Ishikawa (cell line): ENCODE results near the gene CACNA2D3.

Source experiments
- CEBPB ChIP-seq: IDR thresholded peaks from 2 replicates; pipeline ENCODE4 v1.6.1; 2012
- EP300 ChIP-seq: IDR thresholded peaks from 2 replicates; pipeline ENCODE4 v1.6.1; 2012; ENCODE audit warnings: borderline replicate concordance
- RAD21 ChIP-seq: IDR thresholded peaks from 2 replicates; pipeline ENCODE4 v1.6.1; 2012; ENCODE audit warnings: low read depth
- TAF1 ChIP-seq: IDR thresholded peaks from 2 replicates; pipeline ENCODE4 v1.6.1; 2012; ENCODE audit warnings: low read depth, mild to moderate bottlenecking
- TF ChIP-seq, protein P1 (sequence below): IDR thresholded peaks from 2 replicates; pipeline ENCODE4 v1.6.1; 2012

DNA sequence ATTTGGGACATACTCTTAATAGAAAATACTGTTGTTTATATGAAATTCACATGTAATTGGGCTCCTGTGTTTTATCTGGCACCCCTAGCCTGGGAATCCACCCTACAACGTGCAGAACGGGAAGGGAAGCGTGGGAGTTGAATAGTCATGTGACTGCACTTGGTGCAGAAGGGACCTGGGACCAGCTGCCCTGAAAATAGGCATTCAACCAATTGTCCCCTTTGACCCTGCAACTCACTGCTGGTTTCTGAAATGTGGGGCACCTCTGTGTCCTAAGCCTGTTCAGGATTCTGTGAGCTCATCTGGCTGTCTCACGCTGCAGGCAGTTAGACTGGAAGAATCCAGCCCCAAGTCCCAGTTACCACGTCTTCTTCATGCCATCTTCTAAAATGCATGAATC, 79.7 kb downstream of the CACNA2D3 start:
- TF ChIP-seq EP300: no peak
- no peak for TF ChIP-seq TAF1
- no peak for TF ChIP-seq RAD21
- TF ChIP-seq, protein P1, sequence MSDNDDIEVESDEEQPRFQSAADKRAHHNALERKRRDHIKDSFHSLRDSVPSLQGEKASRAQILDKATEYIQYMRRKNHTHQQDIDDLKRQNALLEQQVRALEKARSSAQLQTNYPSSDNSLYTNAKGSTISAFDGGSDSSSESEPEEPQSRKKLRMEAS: no peak
- TF ChIP-seq CEBPB: no peak
